Frontal cortex (tissue), 4 donors: ENCODE measurements around the gene FPR2. TPM values are rescaled to one million over a fixed set of nuclear protein-coding genes. Genes with fewer than 3 reads are reported as not detected.

Experiments
- DNase-seq, 2 donors: peaks; one replicate each; pipeline ENCODE4 v3.0.0; 2012; ENCODE audit warnings: low spot score in 2 of 2
- FAIRE-seq: peaks from 2 replicates; lab custom pipeline; 2012; peaks lifted over from hg19 to GRCh38; lab: Jason Lieb, UNC
- total RNA-seq: library from RNA; depleted of rRNA; stranded (reverse); fragments of >200 nt; gene quantifications from one replicate; pipeline ENCODE4 v1.2.3, GENCODE V29; 2014
- donor health status: control.
- donor health status: control.
- donor health status: control.

FPR2 gene, protein sequence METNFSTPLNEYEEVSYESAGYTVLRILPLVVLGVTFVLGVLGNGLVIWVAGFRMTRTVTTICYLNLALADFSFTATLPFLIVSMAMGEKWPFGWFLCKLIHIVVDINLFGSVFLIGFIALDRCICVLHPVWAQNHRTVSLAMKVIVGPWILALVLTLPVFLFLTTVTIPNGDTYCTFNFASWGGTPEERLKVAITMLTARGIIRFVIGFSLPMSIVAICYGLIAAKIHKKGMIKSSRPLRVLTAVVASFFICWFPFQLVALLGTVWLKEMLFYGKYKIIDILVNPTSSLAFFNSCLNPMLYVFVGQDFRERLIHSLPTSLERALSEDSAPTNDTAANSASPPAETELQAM
- total RNA-seq = 0.41 TPM

GRCh38 chr19:51760697-51761356 is at the start of gene FPR2:
FPR2 (plus strand) TSS chr19:51761180; CDS start chr19:51768659, 7,479 bp downstream.
- no peak for DNase-seq
- no peak for FAIRE-seq

- FAIRE-seq = no peak
- no peak for DNase-seq
Measured at GRCh38 chr19:51711702-51712101, 49.3 kb upstream of the FPR2 start.

DNA sequence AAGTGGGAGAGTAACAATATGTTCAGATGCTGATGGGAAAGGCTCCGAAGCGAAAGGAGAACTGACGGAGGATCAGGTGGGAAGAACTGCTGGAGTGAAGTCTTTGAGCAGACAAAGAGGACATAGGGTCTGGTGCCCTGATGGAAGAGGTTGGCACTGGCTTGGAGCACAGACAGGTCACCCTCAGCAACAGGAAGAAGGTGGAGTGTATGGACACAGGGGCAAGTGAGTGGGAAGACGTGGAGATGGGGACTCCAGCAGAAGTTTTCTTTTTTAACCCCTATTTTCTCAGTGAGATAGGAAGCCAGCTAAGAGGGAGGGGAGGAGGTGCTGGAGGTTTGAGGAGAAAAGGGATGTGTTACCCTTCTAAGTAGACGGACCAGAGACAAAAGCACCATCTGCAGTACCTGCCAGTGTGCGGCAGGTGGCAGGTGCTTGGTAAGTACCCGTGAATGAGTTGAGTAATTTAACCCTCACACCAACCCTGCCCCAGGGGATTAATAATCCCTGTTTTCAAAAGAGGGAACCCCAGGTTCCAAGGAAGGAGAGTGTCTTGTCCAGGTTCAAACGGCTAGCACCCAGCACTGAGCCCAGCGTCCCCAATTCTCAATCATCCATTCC is 48.4 kb upstream of the FPR2 start:
- DNase-seq (no peak), FAIRE-seq (no peak)

- FAIRE-seq = no peak
- no peak for DNase-seq
Measured at GRCh38 chr19:51713319-51714285, 47.4 kb upstream of the FPR2 start.

- DNase-seq = no peak
- no peak for FAIRE-seq
Measured at GRCh38 chr19:51714848-51715247, 46.1 kb upstream of the FPR2 start.

DNA sequence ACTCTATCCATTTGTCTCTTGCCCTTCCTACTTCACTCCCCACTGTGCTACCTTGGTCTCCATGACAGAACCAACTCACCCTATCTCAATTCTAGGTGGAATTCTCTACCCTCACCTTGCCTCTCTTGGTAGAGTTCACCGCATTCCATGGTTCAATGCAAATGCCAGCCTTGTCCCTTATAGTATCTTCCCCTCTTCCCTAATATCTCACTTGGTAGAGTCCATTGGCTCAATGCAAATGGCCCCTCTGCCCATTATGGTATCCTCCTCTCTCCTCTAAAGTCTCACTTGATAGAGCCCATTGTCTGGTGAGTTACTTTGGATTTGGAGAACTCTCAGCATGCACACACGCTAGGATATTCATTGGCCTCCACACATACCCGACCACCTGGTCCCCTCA is 45.1 kb upstream of the FPR2 start:
- FAIRE-seq = no peak
- no peak for DNase-seq

DNA sequence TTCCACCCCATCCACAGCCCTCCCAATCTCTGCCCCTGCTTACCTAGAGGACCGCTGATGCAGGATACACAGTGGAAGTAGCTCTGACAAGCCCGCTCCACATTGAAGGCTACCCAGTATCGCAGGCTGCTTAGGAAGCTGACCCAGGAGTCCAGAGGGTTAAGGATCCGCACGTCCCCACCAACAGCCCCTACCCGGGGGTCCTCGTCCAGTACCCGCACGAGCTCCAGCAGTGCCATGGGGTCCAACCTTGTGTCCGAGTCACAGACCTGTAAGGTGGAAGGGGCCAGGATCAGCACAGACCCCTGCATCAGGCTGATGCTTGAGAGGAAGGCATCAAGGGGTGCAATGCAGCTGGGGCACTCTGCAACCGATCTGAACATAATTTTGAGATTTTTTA is 44.1 kb upstream of the FPR2 start:
- no peak for DNase-seq
- no peak for FAIRE-seq

DNA sequence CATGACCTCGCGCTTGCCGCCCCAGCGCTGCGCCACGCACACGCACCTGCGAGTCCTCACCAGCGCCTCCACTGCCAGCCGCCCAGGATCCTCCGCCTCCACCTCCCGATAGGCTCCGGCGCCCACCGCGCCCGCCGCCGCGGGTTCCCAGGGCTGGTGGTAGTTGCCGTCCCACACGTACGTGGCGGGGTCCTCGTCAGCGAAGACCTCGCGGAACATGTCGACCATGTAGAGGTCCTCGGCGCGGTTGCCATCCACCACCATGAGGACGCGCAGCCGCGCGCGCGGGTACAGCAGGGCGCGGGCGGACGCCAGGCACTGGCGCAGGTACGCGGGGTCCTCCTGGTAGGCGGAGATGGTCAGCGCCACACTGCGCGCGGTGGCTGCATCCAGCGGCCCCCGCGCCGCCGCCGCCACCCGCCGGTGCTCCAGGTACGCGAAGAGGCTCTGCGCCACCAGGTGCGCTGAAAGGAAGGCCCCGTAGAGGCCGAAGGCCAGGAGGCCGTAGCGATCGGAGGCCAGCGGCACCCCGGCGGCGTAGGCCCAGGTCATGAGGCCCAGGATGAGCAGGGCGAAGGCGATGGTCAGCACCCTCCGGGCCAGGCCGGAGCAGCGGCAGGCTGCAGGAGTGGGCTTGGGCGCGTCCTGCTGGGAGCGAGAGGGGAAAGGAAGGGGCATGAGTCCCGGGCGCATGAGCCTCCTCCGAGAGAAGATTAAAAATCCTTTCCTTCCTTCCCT is 41.6 kb upstream of the FPR2 start:
- DNase-seq = peak in 1 of 2 donors; percentile 32

GRCh38 chr19:51721905-51722304 is 39.1 kb upstream of the FPR2 start:
- FAIRE-seq (no peak), DNase-seq (no peak)

More for the DNA sequence above, 41.6 kb upstream of the FPR2 start:
- FAIRE-seq = no peak

GRCh38 chr19:51722492-51722891 is 38.5 kb upstream of the FPR2 start:
- DNase-seq = no peak
- no peak for FAIRE-seq

- FAIRE-seq (no peak), DNase-seq (no peak)
Measured at GRCh38 chr19:51724543-51724942, 36.4 kb upstream of the FPR2 start.

DNA sequence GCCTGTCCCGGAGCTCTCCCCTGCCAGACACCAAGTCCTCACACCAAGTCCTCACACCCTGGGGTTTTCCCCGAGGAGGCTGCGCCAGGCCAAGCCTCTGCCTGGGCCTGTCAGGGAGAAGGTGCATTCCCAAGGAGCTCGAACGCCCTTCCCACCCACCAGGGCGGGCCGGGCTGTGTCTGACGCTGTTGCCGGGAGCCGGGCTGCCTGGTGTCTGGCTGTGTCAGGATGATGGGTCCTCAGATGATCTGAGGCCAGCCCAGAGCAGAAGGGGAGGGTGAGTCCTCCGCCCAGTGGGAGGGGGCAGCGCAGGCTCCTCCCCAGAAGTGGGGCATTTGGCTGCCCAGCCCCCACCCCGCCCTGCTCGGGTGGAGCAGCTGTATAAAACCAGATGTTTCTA is 34.9 kb upstream of the FPR2 start:
- peak; percentile 65 to 73 for DNase-seq
- FAIRE-seq = no peak

DNA sequence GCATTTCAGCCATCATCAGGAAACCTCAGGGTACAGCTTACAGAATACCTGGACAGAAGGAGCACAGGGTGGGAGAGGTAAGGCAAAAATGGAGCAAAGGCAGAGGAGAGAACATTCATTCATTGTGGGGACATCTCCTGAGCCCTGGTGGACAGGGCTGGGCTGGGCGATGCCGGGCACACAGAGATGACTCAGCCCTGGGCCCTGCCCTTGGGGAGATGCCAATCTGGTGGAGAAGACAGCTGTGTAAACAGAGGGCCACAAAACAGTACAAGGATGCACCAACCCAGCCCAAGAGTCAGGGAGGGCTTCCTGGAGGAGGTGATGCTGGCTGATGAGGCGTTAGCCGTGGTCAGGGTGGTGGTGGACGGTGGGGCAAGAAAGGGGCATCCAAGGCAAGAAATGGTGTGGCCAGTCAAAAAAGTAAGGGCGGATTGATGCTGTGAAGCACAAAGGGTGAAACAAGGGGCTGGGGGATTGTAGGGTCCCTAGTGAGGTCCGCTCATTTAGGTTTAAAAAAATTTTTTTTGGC is 33.6 kb upstream of the FPR2 start:
- FAIRE-seq = no peak
- no peak for DNase-seq

DNA sequence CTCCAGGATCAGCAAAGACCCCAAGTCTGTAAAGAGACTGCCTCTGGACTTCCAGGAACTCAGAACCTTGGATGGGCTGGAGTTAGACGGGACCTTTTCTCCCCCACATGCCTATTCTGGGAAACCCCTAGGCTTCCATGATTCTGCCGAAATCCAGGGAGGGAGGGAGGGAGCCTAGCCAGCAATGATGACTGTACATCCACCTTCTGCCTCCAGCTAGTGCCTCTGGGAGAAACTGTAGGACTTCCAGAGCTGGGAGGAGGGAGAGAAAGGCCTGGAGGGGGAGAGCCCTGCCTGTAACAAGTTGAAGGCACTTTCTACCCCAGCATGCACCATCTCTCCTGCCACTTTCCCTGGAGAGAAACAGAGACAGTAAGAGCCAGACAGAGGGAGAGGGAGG is 31.2 kb upstream of the FPR2 start:
- FAIRE-seq (no peak), DNase-seq (no peak)

- FAIRE-seq (no peak), DNase-seq (no peak)
Measured at GRCh38 chr19:51733742-51734522, 27.0 kb upstream of the FPR2 start.

- FAIRE-seq = no peak
- no peak for DNase-seq
Measured at GRCh38 chr19:51735759-51736449, 25.1 kb upstream of the FPR2 start.

DNA sequence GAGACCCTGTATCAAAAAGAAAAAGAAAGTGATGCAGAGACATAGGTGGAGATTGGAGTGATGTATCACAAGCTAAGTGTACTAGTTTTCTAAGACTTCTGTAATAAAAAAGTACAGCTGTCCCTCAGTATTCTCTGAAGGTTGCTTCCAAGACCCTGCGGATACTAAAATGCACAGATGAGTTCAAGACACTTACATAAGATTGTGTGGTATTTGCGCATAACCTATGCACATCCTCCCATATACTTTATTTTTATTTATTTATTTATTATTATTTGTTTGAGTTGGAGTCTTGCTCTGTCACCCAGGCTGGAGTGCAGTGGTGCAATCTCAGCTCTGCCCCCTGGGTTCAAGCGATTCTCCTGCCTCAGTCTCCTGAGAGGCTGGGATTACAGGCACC is 23.6 kb upstream of the FPR2 start:
- DNase-seq (no peak), FAIRE-seq (no peak)

- DNase-seq = no peak
- FAIRE-seq = no peak
Measured at GRCh38 chr19:51737924-51738323, 23.1 kb upstream of the FPR2 start.
